ENCODE data around the gene GBX1. TPM values are rescaled to one million over a fixed set of nuclear protein-coding genes. Genes with fewer than 3 reads are reported as not detected.

GBX1 gene
- total and polyA plus RNA-seq, 3 experiments from 2014 or later: not detected

DNA sequence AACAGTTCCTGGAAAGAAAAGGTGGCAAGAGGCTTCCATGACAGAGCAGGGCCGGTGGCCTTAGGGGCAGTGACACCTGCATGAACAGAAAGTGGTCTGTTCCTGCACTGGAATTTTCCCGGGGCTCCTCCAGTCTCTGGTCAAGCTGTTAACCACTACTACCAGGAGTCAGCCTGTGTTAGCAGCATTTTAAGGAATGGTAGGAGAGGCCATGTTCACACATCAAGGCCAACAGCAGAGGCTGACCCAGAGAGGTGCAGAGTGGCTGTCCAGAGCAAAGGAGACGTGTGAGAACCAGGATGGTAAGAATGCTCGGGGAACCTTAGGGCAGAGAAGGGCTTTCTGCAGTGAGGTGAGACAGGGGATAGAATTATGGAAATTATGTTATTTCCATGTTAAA, 34.3 kb upstream of the GBX1 start:
- no peak for DNase-seq
- H3K4me3 Mint-ChIP-seq: no peak overlapping the region
- Histone ChIP-seq H3K4me1 (ENCODE audit: insufficient read depth, low read length) (peaks cover 13% of the 10 kb centered on the region), H3K4me3 (ENCODE audit: low read length) (no peak overlapping the region), H3K27ac (ENCODE audit: low read depth, low read length) (no peak overlapping the region), H3K27me3 (ENCODE audit: insufficient read depth, low read length, poor library complexity, severe bottlenecking) (peaks cover 2% of the 10 kb centered on the region), H3K9me3 (ENCODE audit: low read length) (no peaks in the 10 kb centered on the region), H3K36me3 (ENCODE audit: insufficient read depth, low read length) (no peaks in the 10 kb centered on the region)
- peak overlapping the region in 2 of 8 donors; percentile 4 to 77 for H3K27ac Mint-ChIP-seq
- POLR2A ChIA-PET: no interaction called here
- H3K9me3 Mint-ChIP-seq: no peaks in the 10 kb centered on the region
- peaks cover 7 to 9% of the 10 kb centered on the region in 2 donors for H3K27me3 Mint-ChIP-seq
- H3K4me1 Mint-ChIP-seq: peaks cover 7 to 15% (median 14%) of the 10 kb centered on the region in 3 donors
- CTCF ChIA-PET: no interaction called here
- peaks cover 0 to 3% (median 0%) of the 10 kb centered on the region in 3 donors for H3K36me3 Mint-ChIP-seq

DNA sequence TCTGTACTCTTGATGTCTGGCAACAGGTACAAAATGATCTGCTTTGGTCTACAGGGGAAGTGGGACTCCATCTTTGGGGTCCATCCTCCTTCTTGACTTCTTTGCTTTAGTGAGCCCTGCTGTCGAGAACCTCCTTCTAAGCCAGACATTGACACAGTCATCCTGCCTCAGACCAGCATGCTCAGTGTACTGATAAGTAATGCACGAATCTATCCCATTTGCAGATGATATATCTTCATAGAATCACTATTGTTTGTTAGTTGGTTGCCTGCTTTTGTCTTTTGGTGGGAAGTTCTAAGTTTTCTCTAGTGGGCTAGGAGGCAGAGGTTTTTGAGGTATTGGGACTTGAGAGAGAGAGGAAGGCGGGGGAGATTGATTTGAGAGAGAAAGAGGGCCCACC, 33.9 kb upstream of the GBX1 start:
- peaks cover 0 to 3% (median 0%) of the 10 kb centered on the region in 3 donors for H3K36me3 Mint-ChIP-seq
- peaks cover 7 to 9% of the 10 kb centered on the region in 2 donors for H3K27me3 Mint-ChIP-seq
- no peaks in the 10 kb centered on the region for H3K36me3 ChIP-seq (ENCODE audit: insufficient read depth, low read length)
- H3K4me1 ChIP-seq (ENCODE audit: insufficient read depth, low read length): peaks cover 9% of the 10 kb centered on the region
- H3K27ac Mint-ChIP-seq: no peak overlapping the region
- no peaks in the 10 kb centered on the region for H3K9me3 Mint-ChIP-seq
- no peak for DNase-seq
- H3K4me3 ChIP-seq (ENCODE audit: low read length): no peak overlapping the region
- no peak overlapping the region for H3K27ac ChIP-seq (ENCODE audit: low read depth, low read length)
- peaks cover 4% of the 10 kb centered on the region for H3K27me3 ChIP-seq (ENCODE audit: insufficient read depth, low read length, poor library complexity, severe bottlenecking)
- POLR2A ChIA-PET: no interaction called here
- no peaks in the 10 kb centered on the region for H3K9me3 ChIP-seq (ENCODE audit: low read length)
- no peak overlapping the region for H3K4me3 Mint-ChIP-seq
- peaks cover 4 to 11% (median 10%) of the 10 kb centered on the region in 3 donors for H3K4me1 Mint-ChIP-seq
- CTCF ChIA-PET: no interaction called here

DNA sequence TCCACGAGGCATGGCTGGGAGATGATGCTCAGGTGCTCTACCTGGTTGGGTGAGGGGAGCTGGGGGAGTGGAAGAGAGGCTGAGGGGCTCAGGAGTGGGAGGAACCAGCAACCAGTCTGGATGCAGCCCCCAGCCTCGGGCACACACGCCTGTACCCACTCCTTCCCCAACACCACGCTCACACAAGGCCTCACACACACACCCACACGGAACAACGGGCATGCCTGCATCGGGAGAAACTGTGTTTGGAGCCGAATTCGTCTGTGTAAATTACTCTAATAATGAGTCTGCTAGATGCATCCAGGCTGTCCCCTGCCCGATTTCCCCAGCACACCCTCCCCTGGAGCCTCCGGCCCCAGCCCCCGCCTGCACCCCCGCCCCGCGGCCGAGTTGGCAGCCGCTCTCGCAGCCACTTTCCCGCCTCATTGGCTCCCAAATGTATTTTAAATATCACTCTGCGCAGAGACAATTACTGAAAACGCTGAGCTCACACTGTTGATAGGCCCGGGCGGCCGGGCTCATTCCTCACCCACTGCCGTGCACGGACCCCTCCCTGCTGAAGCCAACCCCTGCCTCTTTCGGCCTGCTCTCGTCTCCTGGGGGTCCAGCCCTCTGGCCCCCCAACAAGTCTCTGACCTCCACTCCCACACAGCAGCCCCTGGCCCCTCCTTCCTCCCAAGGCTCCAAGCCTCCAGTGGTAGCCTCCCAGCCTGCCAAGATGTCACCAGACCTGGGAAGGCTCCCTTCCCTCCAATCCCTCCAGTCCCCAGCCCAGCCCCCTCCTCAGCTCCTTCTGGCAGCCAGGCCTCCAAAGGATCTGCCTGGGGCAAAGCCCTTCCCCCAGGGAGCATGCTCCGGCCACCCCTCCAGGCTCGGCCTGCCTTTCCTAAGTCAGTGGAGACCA, 31.7 kb upstream of the GBX1 start:
- CTCF ChIA-PET: no interaction called here
- no peak overlapping the region for H3K4me3 Mint-ChIP-seq

DNA sequence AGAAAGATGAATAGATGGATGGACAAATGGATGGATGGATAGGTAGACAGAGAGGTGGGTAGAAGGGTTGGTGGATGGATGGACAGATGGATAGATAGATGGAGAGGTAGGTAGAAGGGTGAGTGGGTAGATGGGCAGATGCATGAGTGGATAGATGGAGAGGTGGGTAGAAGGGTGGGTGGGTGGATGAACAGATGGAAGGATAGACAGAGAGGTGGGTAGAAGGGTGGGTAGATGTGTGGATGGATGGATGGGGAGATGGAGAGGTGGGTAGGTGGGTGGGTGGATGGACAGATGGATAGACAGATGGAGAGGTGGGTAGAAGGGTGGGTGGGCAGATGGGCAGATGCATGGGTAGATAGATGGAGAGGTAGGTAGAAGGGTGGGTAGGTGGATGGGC, 30.4 kb upstream of the GBX1 start:
- CTCF ChIA-PET: no interaction called here
- no peak for DNase-seq
- Mint-ChIP-seq H3K9me3 (no peaks in the 10 kb centered on the region), H3K4me3 (no peak overlapping the region), H3K27me3 (peaks cover 5 to 9% of the 10 kb centered on the region in 2 donors), H3K36me3 (peaks cover 0 to 3% (median 0%) of the 10 kb centered on the region in 3 donors), H3K27ac (no peak overlapping the region), H3K4me1 (peaks cover 9 to 11% (median 10%) of the 10 kb centered on the region in 3 donors)
- peaks cover 9% of the 10 kb centered on the region for H3K27me3 ChIP-seq (ENCODE audit: insufficient read depth, low read length, poor library complexity, severe bottlenecking)
- no peak overlapping the region for H3K4me3 ChIP-seq (ENCODE audit: low read length)
- no peaks in the 10 kb centered on the region for H3K4me1 ChIP-seq (ENCODE audit: insufficient read depth, low read length)
- POLR2A ChIA-PET: no interaction called here
- H3K36me3 ChIP-seq (ENCODE audit: insufficient read depth, low read length): no peaks in the 10 kb centered on the region
- H3K9me3 ChIP-seq (ENCODE audit: low read length): no peaks in the 10 kb centered on the region
- no peak overlapping the region for H3K27ac ChIP-seq (ENCODE audit: low read depth, low read length)

More for the DNA sequence above, 31.7 kb upstream of the GBX1 start:
- Mint-ChIP-seq H3K4me1 (peaks cover 8% of the 10 kb centered on the region in 3 donors), H3K9me3 (no peaks in the 10 kb centered on the region), H3K27me3 (peaks cover 5 to 9% of the 10 kb centered on the region in 2 donors), H3K36me3 (peaks cover 0 to 3% (median 0%) of the 10 kb centered on the region in 3 donors), H3K27ac (peak overlapping the region in 1 of 8 donors; percentile 67)
- Histone ChIP-seq H3K36me3 (ENCODE audit: insufficient read depth, low read length) (no peaks in the 10 kb centered on the region), H3K4me1 (ENCODE audit: insufficient read depth, low read length) (no peaks in the 10 kb centered on the region), H3K4me3 (ENCODE audit: low read length) (no peak overlapping the region), H3K27me3 (ENCODE audit: insufficient read depth, low read length, poor library complexity, severe bottlenecking) (peaks cover 11% of the 10 kb centered on the region), H3K9me3 (ENCODE audit: low read length) (no peaks in the 10 kb centered on the region), H3K27ac (ENCODE audit: low read depth, low read length) (no peak overlapping the region)
- no peak for DNase-seq
- POLR2A ChIA-PET: no interaction called here

DNA sequence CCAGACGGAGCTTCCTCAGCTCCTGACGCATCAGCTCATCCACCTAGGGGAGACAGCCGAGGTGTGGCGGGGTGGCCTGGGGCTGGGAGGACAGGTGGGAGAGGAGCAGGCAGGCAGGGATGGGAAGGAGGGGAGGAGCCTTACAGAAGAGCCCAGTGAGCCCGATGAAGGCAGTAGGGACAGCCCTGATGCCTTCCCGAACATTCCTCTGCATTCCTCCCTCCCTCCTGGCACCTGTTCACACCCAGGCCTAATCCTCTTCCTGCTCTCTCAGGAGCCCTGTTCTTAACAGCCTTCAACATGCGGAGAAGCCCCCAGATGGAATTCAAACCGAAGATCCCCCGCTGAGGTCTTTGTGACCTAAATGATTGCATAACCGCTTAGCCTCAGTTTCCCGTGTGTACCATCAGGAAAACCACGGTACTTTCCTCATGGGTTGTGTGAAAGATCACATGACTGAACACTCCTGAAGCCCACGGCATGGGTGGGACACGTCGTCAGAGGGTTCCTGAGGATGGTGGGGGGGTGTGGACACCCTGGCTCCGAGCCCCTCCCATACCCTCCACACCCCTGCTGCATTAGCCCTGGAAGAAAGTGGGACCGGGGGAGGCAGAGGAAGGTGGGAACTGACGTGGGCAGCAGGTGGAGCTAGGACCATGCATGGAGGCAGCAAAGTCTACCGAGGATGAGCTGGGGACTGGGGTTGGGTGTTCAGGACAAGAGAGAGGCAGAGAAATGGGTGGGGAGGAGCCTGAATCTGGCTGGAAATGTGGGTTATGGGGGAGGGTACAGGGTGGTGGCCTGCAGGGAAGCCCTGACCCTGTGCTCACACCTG, 28.3 kb upstream of the GBX1 start:
- H3K9me3 ChIP-seq (ENCODE audit: low read length): no peaks in the 10 kb centered on the region
- Mint-ChIP-seq H3K4me3 (no peak overlapping the region), H3K9me3 (no peaks in the 10 kb centered on the region), H3K27me3 (peaks cover 3% of the 10 kb centered on the region in 2 donors), H3K27ac (no peak overlapping the region), H3K36me3 (no peaks in the 10 kb centered on the region), H3K4me1 (peaks cover 9 to 11% (median 10%) of the 10 kb centered on the region in 3 donors)
- CTCF ChIA-PET: interaction anchor here (1.0 kb wide), 1 partner anchor 108 kb away, joined by 4 read pairs; no protein-coding TSS in a partner anchor
- H3K4me3 ChIP-seq (ENCODE audit: low read length): no peak overlapping the region
- no peak for DNase-seq
- H3K27me3 ChIP-seq (ENCODE audit: insufficient read depth, low read length, poor library complexity, severe bottlenecking): peaks cover 9% of the 10 kb centered on the region
- no peaks in the 10 kb centered on the region for H3K36me3 ChIP-seq (ENCODE audit: insufficient read depth, low read length)
- no peaks in the 10 kb centered on the region for H3K4me1 ChIP-seq (ENCODE audit: insufficient read depth, low read length)
- POLR2A ChIA-PET: no interaction called here
- H3K27ac ChIP-seq (ENCODE audit: low read depth, low read length): no peak overlapping the region

DNA sequence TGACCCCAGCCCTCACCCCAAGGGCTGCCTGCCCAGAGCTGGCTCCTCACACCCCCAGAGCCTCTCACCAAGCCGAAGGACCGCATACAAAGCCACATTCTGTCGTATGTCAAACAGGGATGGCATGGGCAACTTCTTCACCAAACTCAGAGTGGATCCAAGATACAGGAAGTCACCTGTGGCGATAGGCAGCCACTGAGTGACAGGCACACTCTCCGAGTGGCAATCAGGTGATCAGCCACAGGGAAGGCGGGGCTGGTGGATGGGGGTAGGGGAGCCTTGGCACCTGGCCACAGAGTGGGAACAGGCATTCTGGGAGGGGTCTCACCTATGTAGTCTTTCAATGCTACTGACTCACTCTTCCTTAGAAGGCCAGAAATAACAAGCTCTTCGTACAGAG, 26.7 kb upstream of the GBX1 start:
- Histone ChIP-seq H3K27me3 (ENCODE audit: insufficient read depth, low read length, poor library complexity, severe bottlenecking) (peaks cover 9% of the 10 kb centered on the region), H3K27ac (ENCODE audit: low read depth, low read length) (no peak overlapping the region), H3K4me3 (ENCODE audit: low read length) (no peak overlapping the region), H3K4me1 (ENCODE audit: insufficient read depth, low read length) (no peaks in the 10 kb centered on the region), H3K9me3 (ENCODE audit: low read length) (no peaks in the 10 kb centered on the region), H3K36me3 (ENCODE audit: insufficient read depth, low read length) (no peaks in the 10 kb centered on the region)
- H3K4me3 Mint-ChIP-seq: no peak overlapping the region
- peaks cover 0 to 1% of the 10 kb centered on the region in 2 donors for H3K27me3 Mint-ChIP-seq
- no peaks in the 10 kb centered on the region for H3K9me3 Mint-ChIP-seq
- ChIA-PET CTCF (no interaction called here), POLR2A (interaction anchor here (0.6 kb wide), 1 partner anchor 1015 kb away, joined by 8 read pairs; no protein-coding TSS in a partner anchor)
- no peaks in the 10 kb centered on the region for H3K36me3 Mint-ChIP-seq
- H3K4me1 Mint-ChIP-seq: peaks cover 9 to 11% (median 10%) of the 10 kb centered on the region in 3 donors
- DNase-seq: no peak
- peak overlapping the region in 2 of 8 donors; percentile 18 to 73 for H3K27ac Mint-ChIP-seq

DNA sequence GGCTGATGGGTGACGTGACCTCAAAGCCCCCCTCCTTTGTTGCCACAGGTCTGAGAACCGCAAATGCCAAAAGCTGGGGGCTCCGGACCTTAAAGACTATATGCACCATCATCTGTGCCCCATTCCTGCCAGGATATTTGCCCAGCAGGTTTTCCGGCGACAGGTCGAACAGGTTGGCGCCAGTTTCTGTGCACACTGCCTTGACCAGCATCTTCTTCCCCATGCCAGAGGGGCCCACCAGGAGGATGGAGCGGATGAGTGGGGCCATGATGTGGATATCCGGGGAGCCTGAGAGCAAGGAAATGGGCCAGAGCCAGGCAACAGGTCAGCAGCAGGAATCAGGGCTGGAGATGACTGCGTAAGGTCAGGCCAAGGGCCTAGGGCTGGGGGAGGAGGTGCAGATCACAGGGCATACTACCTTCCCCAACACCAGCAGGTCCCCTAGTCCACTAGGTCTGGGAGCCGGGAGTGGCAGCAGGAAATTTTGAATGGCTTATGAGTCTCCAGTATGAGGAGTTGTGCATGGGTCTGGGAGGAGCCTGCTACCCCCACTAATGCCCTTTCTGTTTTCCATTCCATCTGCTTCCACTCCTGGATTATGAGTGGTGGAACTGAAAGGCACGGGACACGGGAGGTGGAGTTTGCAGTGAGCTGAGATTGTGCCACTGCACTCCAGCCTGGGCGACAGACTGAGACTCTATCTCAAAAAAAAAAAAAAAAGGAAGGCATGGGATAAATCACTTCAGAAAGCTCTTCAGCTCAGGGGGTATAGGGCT, 25.9 kb upstream of the GBX1 start:
- peak overlapping the region in 1 of 8 donors; percentile 87 for H3K27ac Mint-ChIP-seq

More for the DNA sequence above, 25.9 kb upstream of the GBX1 start:
- Histone ChIP-seq H3K4me3 (ENCODE audit: low read length) (no peak overlapping the region), H3K27ac (ENCODE audit: low read depth, low read length) (no peak overlapping the region), H3K4me1 (ENCODE audit: insufficient read depth, low read length) (no peaks in the 10 kb centered on the region), H3K36me3 (ENCODE audit: insufficient read depth, low read length) (no peaks in the 10 kb centered on the region), H3K9me3 (ENCODE audit: low read length) (no peaks in the 10 kb centered on the region), H3K27me3 (ENCODE audit: insufficient read depth, low read length, poor library complexity, severe bottlenecking) (peaks cover 9% of the 10 kb centered on the region)
- no peak for DNase-seq
- POLR2A ChIA-PET: no interaction called here
- CTCF ChIA-PET: no interaction called here
- H3K9me3 Mint-ChIP-seq: no peaks in the 10 kb centered on the region
- peaks cover 9 to 11% (median 10%) of the 10 kb centered on the region in 3 donors for H3K4me1 Mint-ChIP-seq
- no peaks in the 10 kb centered on the region for H3K36me3 Mint-ChIP-seq
- H3K4me3 Mint-ChIP-seq: peak overlapping the region in 1 of 7 donors; percentile 16
- peaks cover 0 to 1% of the 10 kb centered on the region in 2 donors for H3K27me3 Mint-ChIP-seq
